HG03378 (cell line): ENCODE measurements around the gene P2RX3.

Experiments
- ATAC-seq: cut with Tn5 transposase; IDR thresholded peaks from one replicate; pipeline ENCODE4 v1.9.1; 2021; ENCODE audit warnings: mild to moderate bottlenecking, moderate library complexity; ENCODE audit not compliant: unreplicated experiment

Gene P2RX3

DNA sequence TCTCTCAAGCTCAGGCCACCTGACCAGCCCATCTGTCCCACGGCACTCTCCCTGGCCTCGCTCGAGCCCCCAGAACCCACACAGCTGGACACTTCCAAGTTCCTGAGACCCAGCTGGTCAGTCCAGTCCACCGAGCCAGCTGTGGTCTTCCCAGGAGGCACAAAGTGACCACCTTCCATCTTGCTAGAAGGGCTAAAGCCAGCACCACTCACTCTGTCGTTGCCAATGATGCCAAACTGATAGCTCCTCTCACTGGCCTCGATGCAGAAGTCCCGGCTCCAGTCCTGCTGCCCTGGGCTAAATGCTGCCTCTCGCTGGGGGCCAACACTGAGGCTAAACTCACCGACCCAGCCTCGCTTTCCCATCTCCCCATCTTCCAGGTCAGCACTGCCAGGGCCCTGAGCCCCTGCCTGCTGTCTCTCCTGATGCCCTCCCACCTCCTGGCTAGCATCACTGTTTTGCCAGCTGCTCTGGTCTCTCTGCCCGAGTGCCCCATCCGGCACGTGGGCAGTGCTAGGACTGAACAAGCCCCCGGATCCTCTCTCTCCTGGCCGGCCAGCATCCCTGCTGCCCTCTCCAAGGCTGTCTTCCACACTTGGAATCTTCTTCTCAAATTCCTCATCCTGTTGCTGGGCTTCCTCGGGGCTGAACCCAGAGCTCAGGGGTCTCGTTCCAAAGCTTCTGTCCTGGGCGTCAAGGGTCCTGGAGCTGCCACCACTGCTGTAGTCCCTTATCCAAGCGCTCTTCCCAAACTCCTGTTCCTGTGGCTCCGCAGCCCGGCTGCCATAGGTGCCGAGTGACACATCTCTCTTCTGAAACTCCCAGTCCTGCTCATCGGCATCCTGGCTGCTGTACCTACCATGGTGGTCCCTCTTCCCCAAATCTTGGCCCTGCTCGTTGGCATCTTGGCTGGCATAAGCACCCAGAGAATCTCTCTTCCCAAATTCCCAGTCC lies 28.8 kb upstream of the P2RX3 start:
- no peak for ATAC-seq

DNA sequence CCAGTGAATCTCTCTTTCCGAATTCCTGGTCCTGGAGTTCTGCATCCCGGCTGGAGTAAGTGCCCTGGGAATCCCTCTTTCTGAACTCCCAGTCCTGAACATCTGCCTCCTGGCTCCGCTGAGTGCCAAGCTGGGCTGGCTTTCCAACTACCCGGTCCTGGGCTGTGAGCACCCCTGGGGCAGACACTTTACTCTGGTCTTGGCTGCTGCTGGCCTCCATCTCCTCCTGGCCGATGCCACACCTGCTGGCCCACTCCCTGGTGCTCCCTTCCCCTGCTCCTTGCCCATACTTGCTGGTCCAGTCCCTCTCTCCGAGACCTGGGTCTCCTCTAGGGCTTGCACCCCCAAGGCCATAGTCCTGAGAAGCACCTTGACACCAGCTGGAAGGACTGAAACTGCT lies 28.1 kb upstream of the P2RX3 start:
- ATAC-seq: no peak

DNA sequence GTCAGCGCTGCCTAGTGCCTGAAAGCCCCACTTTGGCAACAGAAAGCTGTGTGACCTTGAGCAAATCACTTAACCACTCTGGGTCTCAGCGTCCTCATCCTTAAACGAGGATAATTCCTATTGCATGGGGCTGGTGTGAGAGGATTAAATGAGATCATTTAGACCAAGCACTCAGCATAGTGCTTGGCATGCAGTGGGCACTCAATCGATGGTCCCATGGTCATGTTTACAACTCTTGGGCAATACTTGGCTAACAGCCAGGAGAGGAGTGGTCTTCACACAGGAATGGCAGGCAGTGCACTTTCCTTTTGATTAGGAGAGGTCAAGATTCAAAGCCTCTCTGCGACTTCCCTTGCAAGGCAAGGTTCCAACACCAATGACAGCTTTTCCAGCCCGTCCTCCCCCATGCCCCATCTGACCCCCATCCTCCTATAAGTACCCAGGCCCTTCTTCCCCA lies 27.5 kb upstream of the P2RX3 start:
- ATAC-seq: no peak

DNA sequence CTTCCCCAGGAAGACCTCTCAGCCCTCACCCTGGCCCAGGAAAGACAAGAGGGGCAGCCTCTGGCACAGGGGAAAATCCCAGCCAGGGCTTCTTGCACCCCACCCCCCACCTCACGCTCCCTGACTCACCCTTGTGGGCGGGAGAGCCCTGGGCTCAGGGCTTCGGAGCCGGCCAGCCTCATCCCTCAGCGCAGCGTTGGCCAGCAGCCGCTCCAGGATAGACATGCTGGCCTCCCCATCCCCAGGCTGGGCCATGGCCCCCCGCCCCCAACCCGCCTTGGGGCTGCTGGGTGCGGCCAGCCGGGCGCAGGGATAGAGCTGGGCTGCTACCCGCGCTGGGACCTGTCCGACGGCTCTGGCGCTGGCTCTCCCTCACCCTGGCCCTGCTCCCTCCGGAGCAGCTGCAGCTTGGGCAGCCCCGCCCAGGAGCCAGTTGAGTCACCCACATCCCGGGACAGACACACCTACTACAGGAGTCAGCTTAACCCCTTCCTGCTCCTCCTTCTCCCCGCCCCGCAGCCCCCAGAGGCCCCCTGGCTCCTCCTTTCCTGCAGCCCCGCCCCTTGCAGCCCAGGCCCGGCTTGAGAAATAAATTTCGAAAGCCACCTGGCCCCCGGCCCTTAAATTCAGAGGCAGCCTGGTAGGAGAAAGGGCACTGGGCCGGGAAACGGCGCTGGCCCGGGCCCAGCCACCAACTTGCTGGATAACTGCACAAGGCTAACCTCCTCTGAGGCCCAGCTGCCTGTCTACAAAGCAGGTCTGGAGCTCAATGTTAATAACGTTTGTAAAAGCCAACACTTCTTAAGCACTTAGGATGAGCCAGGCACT lies 26.8 kb upstream of the P2RX3 start:
- peak; percentile 97 for ATAC-seq

DNA sequence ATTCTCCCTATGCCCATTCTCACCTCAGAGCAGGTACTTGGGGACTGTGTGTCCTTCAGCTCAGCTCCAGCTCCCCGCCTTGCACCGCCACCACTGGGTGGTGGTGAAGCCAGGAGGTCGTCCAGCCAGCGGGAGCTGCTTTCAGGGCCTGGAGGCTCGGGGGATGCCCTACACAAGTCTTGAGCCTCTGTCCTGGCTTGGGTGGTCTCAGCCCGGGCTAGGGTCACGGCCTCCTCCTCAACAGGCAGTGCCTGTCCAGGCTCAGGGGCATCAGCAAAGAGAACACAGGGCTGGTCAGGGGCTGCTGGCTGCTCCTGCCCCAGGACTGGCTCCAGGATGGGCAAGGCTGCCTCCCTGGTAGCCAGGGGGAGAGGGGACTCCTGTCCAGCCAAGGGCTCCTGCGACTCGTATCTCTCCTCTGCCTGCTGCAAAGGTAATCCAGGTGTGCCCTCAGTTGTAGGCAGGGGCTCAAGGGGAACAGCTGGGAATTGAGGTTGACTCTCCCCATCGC lies 25.6 kb upstream of the P2RX3 start:
- no peak for ATAC-seq

DNA sequence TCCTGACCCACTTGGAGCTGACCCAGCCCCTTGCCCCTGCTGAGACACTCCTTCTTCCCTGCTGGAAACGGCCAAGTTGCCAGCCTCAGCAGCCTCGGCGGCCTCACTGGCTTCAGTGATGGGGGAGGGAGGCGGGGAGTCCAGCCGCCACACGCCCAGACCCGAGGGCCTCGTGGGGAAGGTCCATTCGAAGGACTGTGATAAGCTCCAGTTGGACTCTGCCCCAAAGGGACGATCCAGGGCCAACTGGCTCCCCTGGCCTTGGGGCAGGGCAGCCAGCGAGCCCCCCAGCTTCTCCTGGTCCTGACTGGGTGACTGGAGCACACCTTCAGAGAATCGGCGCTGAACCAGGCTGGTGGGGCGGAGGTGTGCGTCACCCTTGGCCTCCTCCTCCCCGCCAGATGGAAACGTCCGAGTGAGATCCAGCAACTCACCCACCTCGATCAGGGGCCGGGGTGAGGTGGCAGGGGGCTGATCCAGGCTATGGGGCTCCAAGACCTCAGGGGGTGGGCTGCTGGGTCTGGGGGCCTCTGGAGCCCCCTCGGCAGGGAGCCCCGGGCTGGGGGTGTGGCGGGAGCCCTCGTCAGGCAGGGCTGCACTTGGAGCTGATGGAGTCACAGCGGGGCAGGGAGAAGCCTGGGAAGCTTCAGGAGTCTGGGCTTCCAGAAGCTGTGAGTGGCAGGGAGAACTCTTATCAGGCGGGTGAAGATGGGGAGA lies 24.9 kb upstream of the P2RX3 start:
- ATAC-seq: no peak

DNA sequence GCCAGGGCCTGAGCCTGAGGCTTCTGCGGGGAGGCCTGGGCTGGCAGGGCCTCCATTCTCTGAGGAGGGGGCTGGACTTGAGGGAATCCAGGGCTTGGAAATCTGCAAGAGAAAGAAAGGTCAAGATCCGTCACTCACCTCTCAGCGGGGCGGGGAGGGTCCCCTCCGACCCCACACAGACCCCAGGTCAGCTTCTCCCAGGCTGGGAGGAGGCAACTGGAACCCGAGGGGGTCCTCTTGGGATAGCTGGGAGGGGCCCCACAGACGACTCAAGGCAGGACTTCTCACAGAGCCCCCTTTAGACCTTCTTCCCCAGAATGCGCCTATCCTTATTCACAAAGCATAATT lies 24.4 kb upstream of the P2RX3 start:
- no peak for ATAC-seq

DNA sequence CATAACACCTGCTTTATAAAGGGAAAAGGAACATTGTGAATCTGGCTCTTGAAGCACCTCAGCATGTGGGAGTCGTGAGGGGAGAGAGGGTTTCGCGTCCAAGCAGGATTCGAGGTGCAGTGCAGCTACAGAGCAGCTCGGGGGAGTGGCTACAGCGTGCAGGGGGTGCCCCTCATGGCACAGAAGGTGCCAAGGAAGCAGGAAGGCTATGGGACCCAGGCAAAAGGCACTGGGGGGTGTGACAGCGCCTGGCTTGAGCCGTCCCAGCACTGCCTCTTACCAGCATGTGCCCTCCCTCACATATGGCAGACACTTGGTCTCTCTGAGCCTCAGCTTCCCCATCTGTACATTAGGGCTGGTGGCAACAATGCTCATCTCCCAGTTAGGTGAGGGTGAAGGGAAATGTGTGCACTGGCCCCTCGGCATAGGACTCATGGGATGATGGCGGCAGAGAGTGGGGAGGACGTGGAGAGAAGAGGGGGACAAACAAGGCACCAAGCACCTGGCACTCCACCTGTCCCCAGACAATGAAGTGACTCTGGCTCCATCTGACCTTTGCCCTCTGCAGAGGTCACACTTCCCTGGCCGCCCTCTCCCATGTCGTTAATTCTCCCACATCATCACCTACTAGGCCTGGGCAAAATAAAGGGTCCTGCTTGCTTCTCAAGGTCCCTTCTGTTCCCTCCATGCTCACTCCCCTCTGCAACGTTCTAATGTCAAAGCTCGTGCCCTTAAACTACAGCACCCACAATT lies 23.8 kb upstream of the P2RX3 start:
- no peak for ATAC-seq

DNA sequence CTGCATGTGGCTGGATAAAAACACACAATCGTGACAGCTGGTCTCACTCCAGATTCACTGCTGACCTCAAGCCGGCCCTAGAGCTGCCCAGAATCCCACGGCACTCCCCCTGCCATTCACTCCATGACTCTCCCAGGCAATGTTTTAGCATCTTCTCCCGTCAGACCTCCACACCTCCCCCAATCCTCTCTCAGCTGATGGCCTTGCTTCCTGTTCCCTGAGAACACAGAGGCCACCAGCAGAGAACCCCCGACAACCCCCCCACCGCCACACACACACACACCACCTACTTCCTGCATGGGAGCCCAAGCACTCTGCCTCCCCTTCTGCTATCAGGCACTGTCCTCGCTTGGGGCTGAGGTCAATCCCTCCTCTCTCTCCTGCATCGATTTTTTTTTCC lies 22.7 kb upstream of the P2RX3 start:
- ATAC-seq: no peak

DNA sequence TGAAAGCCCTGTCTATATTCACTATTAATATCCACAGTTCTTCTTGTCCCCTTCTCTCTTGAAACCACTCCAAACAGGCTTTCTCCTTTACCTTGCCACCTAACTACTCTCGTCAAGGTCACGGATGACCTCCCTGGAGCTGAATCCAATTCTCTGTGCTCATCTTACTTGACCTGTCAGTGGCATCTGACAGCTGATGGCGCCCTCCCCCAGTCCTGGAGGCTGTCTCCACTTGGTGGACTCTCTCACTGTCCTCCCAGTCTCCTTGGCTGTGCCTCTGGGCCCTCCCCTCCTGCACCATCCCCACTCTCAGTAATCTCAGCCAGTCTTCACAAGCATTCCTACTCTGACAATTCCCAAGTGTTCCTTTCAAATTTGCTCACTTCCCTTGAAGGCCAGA lies 22.1 kb upstream of the P2RX3 start:
- no peak for ATAC-seq

DNA sequence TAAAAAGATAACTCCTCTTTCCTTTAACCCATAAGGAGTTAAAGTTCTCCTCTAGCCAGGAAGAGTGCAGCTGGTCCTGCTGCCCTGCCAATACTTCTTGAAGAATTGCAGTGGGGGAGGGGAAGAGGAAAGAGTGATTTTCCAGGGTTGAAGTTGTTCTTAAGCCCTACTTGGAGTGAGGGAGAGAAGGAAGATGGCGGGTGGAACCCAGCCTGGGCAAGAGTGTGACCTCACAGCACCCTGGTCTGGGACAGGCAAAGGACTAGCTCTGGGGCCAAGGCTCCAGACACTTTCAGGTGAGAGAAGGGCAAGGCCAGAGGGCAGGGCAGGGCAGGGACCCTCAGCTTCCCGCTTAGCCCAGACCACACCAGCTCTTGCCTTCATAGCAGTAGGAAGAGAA lies 20.0 kb upstream of the P2RX3 start:
- no peak for ATAC-seq

DNA sequence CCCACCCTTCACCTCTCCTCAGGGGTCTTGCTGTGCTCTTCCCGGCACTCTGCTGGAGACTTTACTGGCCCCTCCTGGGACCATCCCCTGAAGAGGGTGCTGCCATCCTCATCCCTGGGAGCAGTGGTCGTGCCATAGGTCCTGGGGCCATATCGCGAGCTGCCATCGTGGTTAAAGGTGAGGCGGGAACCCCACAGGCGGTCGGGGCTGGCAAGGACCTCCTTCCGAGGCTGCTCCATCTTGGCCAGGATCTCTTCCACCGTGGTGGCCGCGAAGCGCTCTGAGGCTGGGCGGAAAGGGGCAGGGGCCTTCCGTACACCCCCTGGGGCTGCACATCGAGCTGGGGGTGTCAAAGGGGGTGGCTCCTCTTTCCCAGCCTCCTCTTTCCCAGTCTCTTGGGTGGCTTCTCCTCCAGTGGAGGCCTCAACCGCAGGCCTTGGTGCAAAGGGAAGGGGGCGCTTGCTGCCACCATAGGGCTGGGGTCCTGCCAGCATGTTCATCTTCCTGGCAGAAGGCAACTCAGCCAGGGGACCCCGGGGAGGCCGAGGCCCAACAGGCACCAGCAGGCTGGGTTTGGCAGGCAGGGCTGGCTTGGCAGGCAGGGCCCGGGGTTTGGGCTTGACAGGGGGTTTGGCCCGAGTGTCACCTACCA lies 18.0 kb upstream of the P2RX3 start:
- ATAC-seq: no peak

DNA sequence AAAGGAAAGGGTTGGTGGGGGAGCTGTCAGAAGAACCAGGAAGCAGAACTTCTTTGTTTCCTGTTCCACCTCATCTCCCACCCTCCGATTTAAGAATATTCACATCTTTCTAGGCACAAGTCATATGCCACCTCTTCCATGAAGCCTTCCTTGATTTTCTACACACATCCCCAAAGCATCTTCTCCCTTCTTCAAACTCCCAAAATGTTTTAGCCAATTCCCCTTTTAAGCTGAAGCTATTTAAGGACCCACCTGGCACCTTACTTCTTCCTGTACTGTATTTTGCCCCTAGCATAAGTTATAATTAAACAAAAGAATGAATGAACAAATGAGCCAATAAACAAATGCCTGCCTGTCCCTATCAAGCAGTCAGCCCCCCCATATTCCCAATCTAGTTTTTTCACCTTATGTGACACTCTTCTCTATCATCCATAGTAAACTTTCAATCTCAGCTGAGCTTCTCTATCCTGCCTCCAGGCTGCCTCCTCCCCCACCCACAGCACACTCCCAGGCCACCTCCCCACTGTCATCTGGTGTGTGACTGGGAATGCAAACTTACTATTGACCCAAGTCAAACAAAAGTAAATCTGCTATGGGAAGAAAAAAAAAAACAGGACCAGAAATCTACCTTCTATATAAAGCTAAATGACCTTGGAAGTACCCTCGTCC lies 17.3 kb upstream of the P2RX3 start:
- no peak for ATAC-seq

DNA sequence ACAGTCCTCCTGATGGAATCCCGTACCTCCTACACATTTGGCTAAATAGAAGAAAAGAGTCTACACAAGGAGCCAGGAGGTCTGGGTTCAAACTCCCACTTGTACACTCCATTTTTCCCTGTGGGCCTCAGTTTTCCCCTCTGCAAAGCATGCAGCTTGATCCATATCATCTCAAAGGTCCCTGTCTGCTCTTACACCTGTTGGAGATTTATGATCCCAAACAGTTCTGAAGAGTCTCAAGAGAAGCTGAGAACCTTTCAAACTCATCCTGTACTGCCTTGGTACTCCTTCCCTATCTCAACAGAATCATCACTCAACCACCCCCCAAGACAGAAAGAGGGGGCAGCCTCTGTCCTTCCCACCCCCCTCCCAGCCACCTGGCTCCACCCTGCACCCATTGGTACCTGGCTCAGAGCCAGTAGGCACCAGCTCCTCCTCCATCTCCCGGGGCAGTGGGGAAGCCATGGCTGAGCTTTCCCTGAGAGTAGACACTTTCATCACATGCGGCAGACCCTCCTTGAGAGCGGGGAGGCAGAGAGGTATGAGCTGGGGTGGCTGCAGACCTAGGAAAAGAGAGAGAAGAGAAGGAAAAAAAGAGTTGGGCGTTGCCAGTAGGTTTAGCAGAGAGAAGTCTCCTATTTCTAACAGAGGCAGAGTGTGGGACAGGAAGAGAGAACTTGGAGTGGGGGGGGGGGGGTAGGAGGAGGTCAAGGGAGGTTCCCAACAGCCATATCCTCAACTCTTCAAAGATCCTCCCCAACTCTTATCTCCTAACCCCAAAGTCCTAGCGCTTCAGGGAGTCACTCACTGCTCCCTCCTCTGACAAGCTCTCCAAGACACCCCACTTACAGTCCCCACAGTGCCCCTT lies 16.5 kb upstream of the P2RX3 start:
- no peak for ATAC-seq

DNA sequence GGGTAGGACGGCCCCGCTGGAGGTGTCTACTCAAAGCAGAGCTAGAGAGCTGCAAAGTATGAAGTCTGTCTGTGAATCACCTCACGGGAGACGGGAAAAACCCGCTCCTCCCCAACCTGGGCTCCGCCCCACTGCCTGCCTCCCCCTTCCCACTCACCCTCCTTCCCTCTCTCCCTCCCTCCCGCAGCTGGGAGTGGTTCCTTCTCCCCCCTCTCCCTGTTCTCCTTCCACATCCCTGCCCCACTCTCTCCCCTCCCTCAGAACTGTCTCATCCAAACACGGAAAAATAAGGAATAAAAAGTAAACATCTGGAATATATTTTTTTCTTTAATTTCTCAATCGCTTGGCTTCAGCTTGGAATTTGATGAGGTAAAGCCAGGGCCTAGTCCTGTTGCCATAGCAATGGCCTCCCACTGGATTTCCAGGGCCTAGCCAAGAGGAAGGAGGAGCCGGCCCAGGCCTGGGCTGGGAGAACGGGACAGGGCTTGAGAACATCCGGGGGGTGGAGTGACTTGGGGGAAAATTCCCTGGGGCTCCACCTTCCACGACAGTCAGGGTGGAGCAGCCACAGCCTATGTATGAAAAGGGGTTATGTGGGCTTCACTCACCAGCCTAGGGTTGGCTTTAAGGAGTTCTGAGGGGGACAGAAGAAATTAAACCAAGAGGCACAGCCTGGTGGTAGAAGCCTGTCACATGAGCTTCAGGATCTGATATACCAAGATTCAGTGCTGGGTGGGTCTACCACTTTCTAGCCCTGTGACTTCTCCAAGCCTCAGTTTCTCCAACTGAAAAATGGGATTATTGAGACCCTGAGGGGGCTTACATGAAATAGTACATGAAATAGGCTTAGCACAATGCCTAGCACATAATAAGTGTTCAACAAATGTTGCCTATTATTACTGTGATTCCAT lies 15.6 kb upstream of the P2RX3 start:
- ATAC-seq: no peak

DNA sequence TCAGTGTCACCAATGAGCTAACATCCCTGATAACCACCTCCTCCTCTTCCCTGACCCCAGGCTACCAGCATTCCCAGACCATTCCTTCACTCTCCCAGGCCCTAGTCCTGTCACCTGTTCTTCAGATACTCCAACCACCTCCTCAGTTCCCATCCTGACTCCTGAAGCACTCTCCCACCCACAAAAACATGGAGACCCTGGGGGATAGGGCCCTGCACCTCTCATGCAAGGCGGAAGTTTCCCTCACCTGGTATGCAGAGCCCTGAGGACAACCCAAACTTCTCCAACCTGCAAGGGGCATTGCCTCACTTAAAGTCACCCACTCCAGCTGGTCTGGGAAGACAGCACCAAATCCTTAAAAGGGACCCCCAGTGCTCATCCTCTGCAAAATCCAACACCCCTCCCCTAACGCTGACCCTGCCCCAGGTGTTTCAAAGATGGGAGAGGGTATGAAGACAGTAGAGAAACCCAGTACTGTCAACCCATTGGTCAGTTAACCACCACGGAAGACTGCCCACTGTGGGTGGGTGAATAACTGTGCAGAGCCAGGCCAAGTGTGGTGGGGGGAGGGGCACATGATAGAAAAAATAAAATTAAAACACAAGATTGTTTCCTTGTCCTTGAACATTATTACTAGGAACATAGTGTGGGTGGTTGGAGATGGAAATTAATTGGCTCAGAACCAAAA lies 14.8 kb upstream of the P2RX3 start:
- no peak for ATAC-seq

DNA sequence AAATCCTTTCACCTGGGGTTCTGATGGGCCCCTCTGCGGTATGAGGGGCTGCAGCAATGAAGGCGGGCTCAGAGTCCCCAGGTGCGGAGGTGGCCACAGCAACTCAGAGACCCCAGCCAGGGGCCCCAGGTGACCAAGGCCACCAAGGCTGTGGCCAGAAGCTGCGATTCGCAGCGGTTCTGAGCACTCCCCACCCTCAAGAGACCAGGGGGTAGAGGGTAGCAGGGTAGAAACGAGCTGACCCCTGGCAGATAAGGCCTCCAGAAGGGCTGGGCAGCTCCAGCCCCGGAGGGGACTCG lies 14.3 kb upstream of the P2RX3 start:
- no peak for ATAC-seq
